Measurements from ENCODE around the gene ZG16.

- TF ChIP-seq POLR2A (IDR thresholded peaks at IDR 0.05) (no peak), CTCF (IDR thresholded peaks at IDR 0.05) (no peak)
Observed at GRCh38 chr16:29810699-29811169, 32.7 kb downstream of the ZG16 start.

Measured in right lobe of liver (tissue), 4 donors.